ENCODE data around the gene AKNA.
"Not testable (repeated sequence)": the region's sequence is repeated elsewhere in the genome, so short reads cannot be mapped to it uniquely, and the experiment has no call there.

Gene AKNA

GRCh38 chr9:114335745-114336144 lies 52.0 kb downstream of the AKNA start:
- DNase-seq, result no peak

- DNase-seq, result no peak
These were observed 53.3 kb downstream of the AKNA start for GRCh38 chr9:114334490-114334889.

- DNase-seq, result not testable (repeated sequence)
These were observed 54.1 kb downstream of the AKNA start for GRCh38 chr9:114333718-114334117.

GRCh38 chr9:114332474-114333040 lies 55.2 kb downstream of the AKNA start:
- DNase-seq, result not testable (repeated sequence)

- DNase-seq, result not testable (repeated sequence)
These were observed 56.3 kb downstream of the AKNA start for GRCh38 chr9:114331229-114332195.

GRCh38 chr9:114330636-114331035 lies 57.1 kb downstream of the AKNA start:
- DNase-seq, result no peak

GRCh38 chr9:114329625-114330022 lies 58.2 kb downstream of the AKNA start, which contains the start of gene ORM2:
Gene ORM2 (plus strand): TSS chr9:114329869. CDS start chr9:114329905, 36 bp downstream.
- not testable (repeated sequence) for DNase-seq

- not testable (repeated sequence) for DNase-seq
These were observed 58.7 kb downstream of the AKNA start for GRCh38 chr9:114328937-114329624.

- DNase-seq, result not testable (repeated sequence)
These were observed 59.4 kb downstream of the AKNA start for GRCh38 chr9:114328357-114328820.

- no peak for DNase-seq
These were observed 60.0 kb downstream of the AKNA start for GRCh38 chr9:114327749-114328148.

GRCh38 chr9:114325684-114326254 lies 62.0 kb downstream of the AKNA start:
- not testable (repeated sequence) for DNase-seq

- not testable (repeated sequence) for DNase-seq
These were observed 62.8 kb downstream of the AKNA start for GRCh38 chr9:114324965-114325364.

- DNase-seq, result no peak
These were observed 63.3 kb downstream of the AKNA start for GRCh38 chr9:114324492-114324891.

GRCh38 chr9:114323849-114324248 lies 63.9 kb downstream of the AKNA start:
- DNase-seq, result not testable (repeated sequence)

- not testable (repeated sequence) for DNase-seq
These were observed 64.8 kb downstream of the AKNA start, which contains the start of gene ORM1 for GRCh38 chr9:114322831-114323531. Gene ORM1 (plus strand): TSS chr9:114323098. CDS start chr9:114323134, 36 bp downstream.

- not testable (repeated sequence) for DNase-seq
These were observed 65.5 kb downstream of the AKNA start for GRCh38 chr9:114322160-114322818.

GRCh38 chr9:114321759-114322158 lies 66.0 kb downstream of the AKNA start:
- DNase-seq, result no peak

GRCh38 chr9:114320710-114321109 lies 67.1 kb downstream of the AKNA start:
- DNase-seq, result not testable (repeated sequence)

GRCh38 chr9:114319147-114319546 lies 68.6 kb downstream of the AKNA start:
- no peak for DNase-seq

GRCh38 chr9:114318416-114318815 lies 69.4 kb downstream of the AKNA start:
- no peak for DNase-seq

GRCh38 chr9:114317665-114318357 lies 70.0 kb downstream of the AKNA start:
- DNase-seq, result no peak
